ENCODE measurements around the gene DHCR24.

The DHCR24 gene

DNA sequence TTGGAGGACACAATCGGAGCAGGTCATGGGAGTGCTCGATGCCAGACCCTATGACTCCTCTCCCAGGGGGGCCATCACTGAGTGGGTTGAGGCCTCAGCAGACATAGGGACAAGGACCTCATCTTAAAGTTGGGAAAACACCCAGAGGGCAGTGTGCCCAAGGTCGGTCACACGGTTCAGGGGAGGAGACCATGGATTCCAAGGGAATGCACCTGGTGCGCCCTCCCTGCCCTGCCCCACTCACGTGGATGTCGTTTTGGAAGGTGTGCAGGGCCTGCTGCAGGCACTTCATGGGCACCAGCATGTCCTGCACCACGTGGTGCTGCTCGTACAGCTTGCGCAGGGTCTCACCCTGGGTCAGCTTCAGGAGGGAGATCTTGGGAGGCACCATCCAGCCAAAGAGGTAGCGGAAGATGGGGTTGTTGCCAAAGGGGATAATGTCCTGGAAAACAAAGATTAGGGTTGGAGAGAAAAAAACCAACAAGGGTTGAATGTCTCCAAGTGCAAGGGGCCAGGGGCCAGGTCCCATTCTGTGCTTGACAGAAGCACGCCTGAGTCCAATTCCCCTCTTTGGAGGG lies 33.1 kb downstream of the DHCR24 start:
- DNase-seq (ENCODE audit: low read depth): no peak
- no peak overlapping the region for H3K4me3 ChIP-seq (ENCODE audit: low read depth, low read length)
- TF ChIP-seq, protein P1, sequence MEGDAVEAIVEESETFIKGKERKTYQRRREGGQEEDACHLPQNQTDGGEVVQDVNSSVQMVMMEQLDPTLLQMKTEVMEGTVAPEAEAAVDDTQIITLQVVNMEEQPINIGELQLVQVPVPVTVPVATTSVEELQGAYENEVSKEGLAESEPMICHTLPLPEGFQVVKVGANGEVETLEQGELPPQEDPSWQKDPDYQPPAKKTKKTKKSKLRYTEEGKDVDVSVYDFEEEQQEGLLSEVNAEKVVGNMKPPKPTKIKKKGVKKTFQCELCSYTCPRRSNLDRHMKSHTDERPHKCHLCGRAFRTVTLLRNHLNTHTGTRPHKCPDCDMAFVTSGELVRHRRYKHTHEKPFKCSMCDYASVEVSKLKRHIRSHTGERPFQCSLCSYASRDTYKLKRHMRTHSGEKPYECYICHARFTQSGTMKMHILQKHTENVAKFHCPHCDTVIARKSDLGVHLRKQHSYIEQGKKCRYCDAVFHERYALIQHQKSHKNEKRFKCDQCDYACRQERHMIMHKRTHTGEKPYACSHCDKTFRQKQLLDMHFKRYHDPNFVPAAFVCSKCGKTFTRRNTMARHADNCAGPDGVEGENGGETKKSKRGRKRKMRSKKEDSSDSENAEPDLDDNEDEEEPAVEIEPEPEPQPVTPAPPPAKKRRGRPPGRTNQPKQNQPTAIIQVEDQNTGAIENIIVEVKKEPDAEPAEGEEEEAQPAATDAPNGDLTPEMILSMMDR (IDR thresholded peaks at IDR 0.05; ENCODE audit: low read depth, low read length, missing control alignments): no peak

DNA sequence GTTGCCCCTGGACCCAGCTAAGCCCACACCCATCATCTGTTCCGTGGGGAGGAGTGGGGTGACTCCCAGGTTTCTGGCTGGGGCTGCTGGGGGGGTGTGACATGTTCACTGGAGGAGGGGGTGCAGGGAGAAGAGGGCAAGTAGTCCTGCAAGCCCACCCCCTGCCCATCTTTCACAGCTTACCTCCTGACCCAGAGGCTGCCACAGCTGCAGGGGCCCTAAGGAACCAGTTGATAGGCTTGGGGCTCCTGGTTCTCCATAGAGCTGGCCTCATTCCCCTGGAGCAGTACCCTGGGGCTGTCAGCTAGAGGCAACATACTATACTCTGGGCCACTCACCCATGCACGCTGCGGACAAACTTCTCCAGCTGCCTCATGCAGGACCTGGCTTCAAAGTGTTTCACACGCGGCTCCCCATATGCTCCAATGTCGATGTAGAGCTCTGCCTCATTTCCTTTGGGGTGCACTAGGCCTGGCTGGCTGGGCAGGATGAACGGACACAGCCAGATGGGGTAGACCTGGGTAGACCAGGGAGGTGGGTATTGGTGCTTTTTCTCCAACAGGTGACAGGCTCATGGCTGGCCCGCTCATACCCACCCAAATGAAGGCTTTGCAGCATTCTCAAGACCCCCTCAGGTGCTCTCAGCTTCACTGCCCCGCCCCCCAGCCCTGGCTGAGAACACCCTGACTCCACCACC lies 33.8 kb downstream of the DHCR24 start:
- no peak for DNase-seq (ENCODE audit: low read depth)
- no peak overlapping the region for H3K4me3 ChIP-seq (ENCODE audit: low read depth, low read length)
- TF ChIP-seq, protein P1 (IDR thresholded peaks at IDR 0.05; ENCODE audit: low read depth, low read length, missing control alignments): no peak

DNA sequence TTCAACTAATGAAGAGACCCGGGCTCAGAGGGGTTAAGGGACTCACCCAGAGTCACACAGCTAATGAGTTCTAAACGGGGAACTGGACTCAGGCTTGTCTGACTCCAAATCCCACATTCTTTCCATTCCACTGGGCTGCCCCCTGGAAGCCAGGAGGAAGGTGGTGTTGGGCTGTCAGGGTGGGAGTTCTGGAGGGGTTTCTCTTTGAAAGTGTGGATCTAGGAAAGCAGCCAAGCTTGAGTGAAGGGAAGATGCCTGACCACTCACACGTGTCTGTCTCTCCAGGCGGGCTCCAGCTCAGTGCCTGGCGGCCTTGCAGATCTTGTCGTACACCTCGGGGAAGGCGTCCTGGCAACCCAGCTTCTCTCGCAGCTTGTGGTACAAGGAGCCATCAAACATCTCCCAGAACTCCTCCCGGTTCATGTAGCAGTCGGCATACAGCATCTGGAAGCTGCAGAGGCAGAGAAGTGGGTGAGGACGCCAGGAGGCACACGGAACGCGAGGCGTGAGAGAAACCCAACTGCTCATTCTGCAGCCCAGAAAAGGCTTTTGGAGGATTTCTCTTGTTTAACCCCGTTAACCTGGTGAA lies 35.0 kb downstream of the DHCR24 start:
- TF ChIP-seq, protein P1 (IDR thresholded peaks at IDR 0.05; ENCODE audit: low read depth, low read length, missing control alignments): no peak
- no peak overlapping the region for H3K4me3 ChIP-seq (ENCODE audit: low read depth, low read length)
- DNase-seq (ENCODE audit: low read depth): no peak

DNA sequence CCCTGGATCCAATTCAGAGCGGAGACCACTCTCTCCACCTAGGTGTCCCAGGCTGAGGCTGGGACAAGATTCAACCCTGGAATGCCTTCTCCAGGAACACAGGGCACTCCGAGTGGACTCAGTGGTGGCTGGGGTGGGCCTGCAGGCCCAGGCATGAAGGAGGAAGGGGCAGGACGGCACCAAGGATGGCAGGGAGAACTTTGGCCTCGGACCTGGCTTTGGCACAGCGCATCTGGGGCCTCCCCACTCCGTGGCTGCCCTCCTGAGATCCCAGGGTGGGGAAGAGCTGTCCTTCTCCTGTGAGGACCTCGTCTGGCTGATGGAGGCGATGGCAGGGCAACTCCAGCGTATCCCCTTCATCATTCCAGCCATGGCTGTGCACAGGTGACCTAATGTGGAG lies 35.6 kb downstream of the DHCR24 start:
- no peak overlapping the region for H3K4me3 ChIP-seq (ENCODE audit: low read depth, low read length)
- no peak for DNase-seq (ENCODE audit: low read depth)
- TF ChIP-seq, protein P1 (IDR thresholded peaks at IDR 0.05; ENCODE audit: low read depth, low read length, missing control alignments): no peak

DNA sequence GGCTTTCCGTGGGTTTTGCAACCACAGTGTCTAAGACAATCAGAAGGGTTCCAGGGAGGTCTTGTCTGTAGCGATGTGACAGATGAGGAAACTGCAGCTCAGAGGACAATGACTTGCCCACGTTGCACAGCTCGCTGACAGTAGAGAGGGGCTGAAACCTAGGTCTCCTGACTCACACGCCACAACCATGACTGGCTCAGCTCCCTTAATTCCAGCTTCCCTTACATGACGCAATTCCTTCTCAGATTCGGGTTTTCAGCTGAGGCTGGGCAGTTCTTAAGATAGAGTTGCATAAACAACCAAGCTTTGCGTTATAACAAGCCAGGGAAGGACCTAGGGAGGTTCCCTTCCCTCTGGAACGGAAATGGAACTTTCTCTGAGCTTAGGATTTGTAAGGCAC lies 36.3 kb downstream of the DHCR24 start:
- TF ChIP-seq, protein P1 (IDR thresholded peaks at IDR 0.05; ENCODE audit: low read depth, low read length, missing control alignments): no peak
- DNase-seq (ENCODE audit: low read depth): no peak
- no peak overlapping the region for H3K4me3 ChIP-seq (ENCODE audit: low read depth, low read length)

DNA sequence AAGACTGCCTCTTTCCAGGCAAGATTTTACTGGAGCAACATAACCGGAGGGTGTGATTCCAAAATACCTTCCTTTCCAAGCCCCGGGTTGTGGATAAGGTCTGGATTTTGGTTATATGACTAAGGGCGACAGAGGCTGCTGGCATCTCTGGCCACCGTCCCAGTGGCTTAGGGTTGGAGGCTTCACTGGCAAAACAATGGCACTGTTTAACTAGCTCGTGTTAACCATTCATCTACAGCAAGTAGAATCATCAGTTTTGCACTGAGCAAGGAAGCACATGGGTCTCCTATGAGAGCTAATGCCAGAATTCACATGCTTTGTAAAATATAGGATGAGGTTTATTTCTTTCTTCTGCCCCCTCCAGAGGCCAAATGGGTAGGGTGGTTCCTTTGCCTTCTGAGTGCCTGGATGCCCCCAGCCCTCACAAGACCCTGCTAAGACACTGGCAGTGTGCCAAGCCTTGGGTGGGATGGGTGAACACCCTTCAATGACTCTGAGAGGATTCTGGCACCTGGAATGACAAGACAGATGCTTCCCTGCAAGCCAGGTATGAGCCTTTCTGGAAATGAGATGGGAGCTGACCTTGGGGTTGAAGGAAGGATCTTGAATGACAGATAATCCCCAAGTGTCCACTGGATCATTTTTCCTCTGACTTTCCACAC lies 36.8 kb downstream of the DHCR24 start:
- no peak for DNase-seq (ENCODE audit: low read depth)
- TF ChIP-seq, protein P1 (IDR thresholded peaks at IDR 0.05; ENCODE audit: low read depth, low read length, missing control alignments): no peak
- H3K4me3 ChIP-seq (ENCODE audit: low read depth, low read length): no peak overlapping the region
